HG02642 (cell line): ENCODE data around the gene GNAI1.
A peak's percentile ranks its signal among the peaks of the same experiment; 100 is the strongest.

ENCODE experiments used
- ATAC-seq: cut with Tn5 transposase; IDR thresholded peaks from one replicate; pipeline ENCODE4 v1.9.1; 2021; ENCODE audit warnings: mild to moderate bottlenecking; ENCODE audit not compliant: unreplicated experiment, poor library complexity

GNAI1 gene

GRCh38 chr7:80134536-80135308 is at the start of gene GNAI1:
TSS of gene GNAI1 (plus strand) at chr7:80134831. CDS start at chr7:80135161, 330 bp downstream.
- ATAC-seq = peak; percentile 63

- ATAC-seq = no peak
These were observed 47.4 kb upstream of the GNAI1 start for GRCh38 chr7:80087051-80087770.

GRCh38 chr7:80087771-80088170 is 46.9 kb upstream of the GNAI1 start:
- no peak for ATAC-seq

- ATAC-seq = no peak
These were observed 45.9 kb upstream of the GNAI1 start for GRCh38 chr7:80088705-80089104.

- ATAC-seq = no peak
These were observed 45.3 kb upstream of the GNAI1 start for GRCh38 chr7:80089366-80089765.

GRCh38 chr7:80093349-80093748 is 41.3 kb upstream of the GNAI1 start:
- no peak for ATAC-seq

- no peak for ATAC-seq
These were observed 39.1 kb upstream of the GNAI1 start for GRCh38 chr7:80095545-80095944.

GRCh38 chr7:80097756-80098155 is 36.9 kb upstream of the GNAI1 start:
- ATAC-seq = no peak

- peak; percentile 54 for ATAC-seq
These were observed 35.8 kb upstream of the GNAI1 start for GRCh38 chr7:80098795-80099194.

- no peak for ATAC-seq
These were observed 34.4 kb upstream of the GNAI1 start for GRCh38 chr7:80100254-80100653.

- ATAC-seq = no peak
These were observed 28.8 kb upstream of the GNAI1 start for GRCh38 chr7:80105701-80106408.

GRCh38 chr7:80106498-80107113 is 28.0 kb upstream of the GNAI1 start:
- no peak for ATAC-seq

GRCh38 chr7:80107278-80107677 is 27.4 kb upstream of the GNAI1 start:
- no peak for ATAC-seq

- no peak for ATAC-seq
These were observed 24.3 kb upstream of the GNAI1 start for GRCh38 chr7:80110376-80110775.

- ATAC-seq = no peak
These were observed 20.5 kb upstream of the GNAI1 start for GRCh38 chr7:80114159-80114558.

- no peak for ATAC-seq
These were observed 9.9 kb upstream of the GNAI1 start for GRCh38 chr7:80124526-80125264.

GRCh38 chr7:80127412-80128160 is 7.0 kb upstream of the GNAI1 start:
- ATAC-seq = no peak

- no peak for ATAC-seq
These were observed 5.7 kb upstream of the GNAI1 start for GRCh38 chr7:80128918-80129317.

GRCh38 chr7:80129785-80130184 is 4.8 kb upstream of the GNAI1 start:
- ATAC-seq = no peak
